ENCODE measurements around the gene PRR19. TPM values are rescaled to one million over a fixed set of nuclear protein-coding genes. Genes with fewer than 3 reads are reported as not detected.

The PRR19 gene
- total RNA-seq, 1 experiment from 2014 or later: 0.93 TPM

- ChIA-PET RAD21 (ENCODE audit: low non-redundant PET in 1 of 2, low total read pairs in 2 of 2, uncharacterized antibody in 2 of 2, unreplicated experiment in 2 of 2) (no interaction called here), CTCF (no interaction called here), POLR2A (no interaction called here)
- H3K9me2 ChIP-seq (ENCODE audit: insufficient read depth): no peaks in the 10 kb centered on the region
- no peaks in the 10 kb centered on the region for H3K27me3 ChIP-seq (ENCODE audit: insufficient read depth, low read length)
- ATAC-seq (peak; percentile 77), DNase-seq (ENCODE audit: low read depth, low spot score) (peak; percentile 98)
- H2AFZ ChIP-seq (ENCODE audit: low read depth, low read length, poor library complexity, severe bottlenecking): peak overlapping the region; percentile 64
- peak overlapping the region; percentile 72 for H3K27ac ChIP-seq (ENCODE audit: low read depth, low read length)
- TF ChIP-seq POLR2AphosphoS5 (IDR thresholded peaks at IDR 0.05; ENCODE audit: low read depth, low read length): peak; percentile 66
- peak; percentile 31 for TF ChIP-seq ZBTB33 (IDR thresholded peaks at IDR 0.05; ENCODE audit: extremely low read depth, insufficient replicate concordance, low read length)
- no peak for TF ChIP-seq SRF (IDR thresholded peaks at IDR 0.05; ENCODE audit: low read depth)
- TF ChIP-seq JUND (IDR thresholded peaks at IDR 0.05): no peak
- H3K36me3 ChIP-seq (ENCODE audit: control insufficient read depth in 1 of 2, insufficient read depth in 2 of 2, low read length in 2 of 2): no peaks in the 10 kb centered on the region
- peak overlapping the region; percentile 93 for H3K4me2 ChIP-seq (ENCODE audit: low read length)
- peaks cover 16% of the 10 kb centered on the region for H3K79me2 ChIP-seq (ENCODE audit: insufficient read depth, low read length)
- intact Hi-C loops (cut with micrococcal nuclease): loop anchor here (1.0 kb wide), 1 partner anchor 10 kb away; no protein-coding TSS in a partner anchor
- no peaks in the 10 kb centered on the region for H4K20me1 ChIP-seq (ENCODE audit: insufficient read depth)
- peak overlapping the region; percentile 74 for H3K9ac ChIP-seq (ENCODE audit: low read length)
- peaks cover 23 to 32% of the 10 kb centered on the region in 2 experiments for H3K4me1 ChIP-seq (ENCODE audit: control insufficient read depth in 1 of 2, insufficient read depth in 2 of 2, low read length in 2 of 2)
- H3K4me3 ChIP-seq (replicated peaks in 1 of 2; ENCODE audit: low read depth in 1 of 2, low read length in 2 of 2): peak overlapping the region; percentile 74 to 80
- H3K9me3 ChIP-seq (ENCODE audit: control insufficient read depth in 1 of 2, insufficient read depth in 1 of 2, low read depth in 1 of 2, low read length in 2 of 2): no peaks in the 10 kb centered on the region
- no TSS peak for BruUV-seq (replicated peaks)
These were observed 33.7 kb upstream of the PRR19 start for GRCh38 chr19:42268142-42268703.

- intact Hi-C loops (cut with micrococcal nuclease): loop anchor here (1.0 kb wide), 1 partner anchor 11 kb away; no protein-coding TSS in a partner anchor
- TF ChIP-seq SP1 (IDR thresholded peaks at IDR 0.05; ENCODE audit: low read depth) (peak; percentile 100), YY1 (IDR thresholded peaks at IDR 0.05; ENCODE audit: extremely low read depth, insufficient replicate concordance, low read depth, low read length) (peak; percentile 77), EZH2 (IDR thresholded peaks at IDR 0.05) (no peak), JUND (IDR thresholded peaks at IDR 0.05) (no peak), REST (IDR thresholded peaks at IDR 0.05; ENCODE audit: low read depth) (no peak), TCF7L2 (IDR thresholded peaks at IDR 0.05; ENCODE audit: borderline replicate concordance, extremely low read depth, insufficient read depth, insufficient read length) (peak; percentile 14), ZFX (IDR thresholded peaks at IDR 0.05) (no peak), EZH2phosphoT487 (IDR thresholded peaks at IDR 0.05; ENCODE audit: borderline replicate concordance) (no peak), ELF1 (IDR thresholded peaks at IDR 0.05; ENCODE audit: borderline replicate concordance, low read depth) (no peak; the same call in 1 of the 2 replicates)
These were observed 33.0 kb upstream of the PRR19 start, which contains the start of gene CIC for GRCh38 chr19:42268704-42269477. TSS of gene CIC (plus strand) at chr19:42269252. CDS start at chr19:42271784, 2,532 bp downstream.

More at GRCh38 chr19:42268704-42269477, 33.0 kb upstream of the PRR19 start, which contains the start of gene CIC:
- no peak within 1 kb of the TSS for H2AFZ ChIP-seq (ENCODE audit: low read depth, low read length, poor library complexity, severe bottlenecking)
- no peaks in the 10 kb centered on the region for H4K20me1 ChIP-seq (ENCODE audit: insufficient read depth)
- CTCF ChIA-PET: interaction anchor here (0.6 to 2.1 kb wide), 3 partner anchors 10 to 23 kb away, joined by 3 to 22 read pairs (median 3); no protein-coding TSS in a partner anchor
- peak within 1 kb of the TSS; percentile 74 to 80 for H3K4me3 ChIP-seq (replicated peaks in 1 of 2; ENCODE audit: low read depth in 1 of 2, low read length in 2 of 2)
- no peaks in the 10 kb centered on the region for H3K9me3 ChIP-seq (ENCODE audit: control insufficient read depth in 1 of 2, insufficient read depth in 1 of 2, low read depth in 1 of 2, low read length in 2 of 2)
- peak; percentile 100 for DNase-seq (ENCODE audit: low read depth, low spot score)
- peak within 1 kb of the TSS; percentile 74 for H3K9ac ChIP-seq (ENCODE audit: low read length)
- H3K4me1 ChIP-seq (ENCODE audit: control insufficient read depth in 1 of 2, insufficient read depth in 2 of 2, low read length in 2 of 2): peaks cover 23 to 32% of the 10 kb centered on the region in 2 experiments
- peak within 1 kb of the TSS; percentile 93 for H3K4me2 ChIP-seq (ENCODE audit: low read length)
- TSS peak; percentile 73 for BruUV-seq (replicated peaks)
- peak; percentile 87 for ATAC-seq
- H3K36me3 ChIP-seq (ENCODE audit: control insufficient read depth in 1 of 2, insufficient read depth in 2 of 2, low read length in 2 of 2): no peaks in the 10 kb centered on the region
- RAD21 ChIA-PET (ENCODE audit: low non-redundant PET in 1 of 2, low total read pairs in 2 of 2, uncharacterized antibody in 2 of 2, unreplicated experiment in 2 of 2): no interaction called here
- H3K9me2 ChIP-seq (ENCODE audit: insufficient read depth): no peaks in the 10 kb centered on the region
- H3K27me3 ChIP-seq (ENCODE audit: insufficient read depth, low read length): no peaks in the 10 kb centered on the region
- H3K27ac ChIP-seq (ENCODE audit: low read depth, low read length): peak within 1 kb of the TSS; percentile 90
- POLR2A ChIA-PET: interaction anchor here (0.5 to 1.6 kb wide), 3 partner anchors 11 to 54 kb away, joined by 3 to 4 read pairs (median 3); no protein-coding TSS in a partner anchor
- H3K79me2 ChIP-seq (ENCODE audit: insufficient read depth, low read length): peaks cover 16% of the 10 kb centered on the region

Measured in HCT116 (cell line).